CD14-positive monocyte (primary cell): Measurements from ENCODE around the gene ORAI2. TPM values are rescaled to one million over a fixed set of nuclear protein-coding genes. Genes with fewer than 3 reads are reported as not detected.
"Not testable (repeated sequence)": the region's sequence is repeated elsewhere in the genome, so short reads cannot be mapped to it uniquely, and the experiment has no call there.

Source experiments
- DNase-seq, 3 donors: peaks; one replicate each; pipeline ENCODE4 v3.0.0-alpha.2; 2011 to 2022
- H2AFZ ChIP-seq: 2 replicates; pipeline ENCODE4 v1.6.0; 2012; ENCODE audit warnings: mild to moderate bottlenecking, low read depth, low read length, inconsistent platforms; ENCODE audit not compliant: insufficient read depth, poor library complexity, severe bottlenecking
- H3K27ac ChIP-seq, 2 donors: 1 replicate in 1 of 2; 2 replicates in 1 of 2; pipeline ENCODE4 v1.5.1; 2012 to 2013; ENCODE audit warnings: low read length in 2 of 2, control low read depth in 1 of 2, inconsistent platforms in 1 of 2, low read depth in 1 of 2, mild to moderate bottlenecking in 1 of 2
- H3K27me3 ChIP-seq, 2 donors: one replicate each; pipeline versions ENCODE4 v1.6.0 to v1.6.1; 2011 to 2013; ENCODE audit warnings: low read length in 2 of 2; ENCODE audit not compliant: control insufficient read depth in 2 of 2, insufficient read depth in 2 of 2
- H3K36me3 ChIP-seq, 2 donors: replicated peaks in 1 of 2; 1 replicate in 1 of 2; 2 replicates in 1 of 2; pipeline versions ENCODE4 v1.5.1 to v1.6.1; 2012 to 2013; ENCODE audit warnings: low read length in 2 of 2, control low read depth in 1 of 2, inconsistent platforms in 1 of 2, mild to moderate bottlenecking in 1 of 2; ENCODE audit not compliant: insufficient read depth in 2 of 2, control insufficient read depth in 1 of 2
- H3K4me1 ChIP-seq, 2 donors: 1 replicate in 1 of 2; 2 replicates in 1 of 2; pipeline versions ENCODE4 v1.5.1 to v1.6.1; 2012 to 2013; ENCODE audit warnings: low read length in 2 of 2, control low read depth in 1 of 2, inconsistent platforms in 1 of 2, mild to moderate bottlenecking in 1 of 2, moderate library complexity in 1 of 2; ENCODE audit not compliant: insufficient read depth in 2 of 2, control insufficient read depth in 1 of 2
- H3K4me2 ChIP-seq: replicated peaks from 2 replicates; pipeline ENCODE3; 2012; ENCODE audit warnings: low read length, moderate library complexity, mild to moderate bottlenecking; ENCODE audit not compliant: poor library complexity, severe bottlenecking; ENCODE audit errors: extremely low read depth
- H3K4me3 ChIP-seq, 3 experiments: fragments of 200-600 bp in 1 of 3; sonication (generic) in 1 of 3; replicated peaks in 1 of 3; 1 replicate in 2 of 3; 2 replicates in 1 of 3; pipeline ENCODE4 v1.5.1; 2011 to 2013; ENCODE audit warnings: low read length in 3 of 3, mild to moderate bottlenecking in 3 of 3, control low read depth in 2 of 3, low read depth in 2 of 3, inconsistent platforms in 1 of 3, moderate library complexity in 1 of 3
- H3K79me2 ChIP-seq: 2 replicates; pipeline ENCODE4 v1.6.0; 2012; ENCODE audit warnings: mild to moderate bottlenecking, control low read depth, inconsistent platforms, low read length, moderate library complexity; ENCODE audit not compliant: insufficient read depth
- H3K9ac ChIP-seq: 2 replicates; pipeline ENCODE4 v1.6.0; 2017; ENCODE audit warnings: low read length, mild to moderate bottlenecking; ENCODE audit not compliant: insufficient read depth, poor library complexity, severe bottlenecking
- H3K9me3 ChIP-seq, 2 donors: replicated peaks in 1 of 2; 1 replicate in 1 of 2; 2 replicates in 1 of 2; pipeline versions ENCODE4 v1.5.1 to v1.6.1; 2012 to 2013; ENCODE audit warnings: low read length in 2 of 2, control low read depth in 1 of 2; ENCODE audit not compliant: control insufficient read depth in 1 of 2, insufficient read depth in 1 of 2
- H4K20me1 ChIP-seq: 2 replicates; pipeline ENCODE4 v1.6.0; 2012; ENCODE audit warnings: mild to moderate bottlenecking, low read length, control low read depth, moderate library complexity; ENCODE audit not compliant: insufficient read depth
- H3K27ac Mint-ChIP-seq, 7 donors: one replicate each; pipeline ENCODE4 v1.8.0; 2020; ENCODE audit warnings: mild to moderate bottlenecking in 7 of 7, mixed read lengths in 7 of 7, moderate library complexity in 6 of 7, inconsistent platforms in 2 of 7
- H3K27me3 Mint-ChIP-seq, 3 donors: one replicate each; pipeline ENCODE4 v1.8.0; 2021 to 2022; ENCODE audit warnings: low read depth in 3 of 3, mild to moderate bottlenecking in 3 of 3, mixed read lengths in 3 of 3, moderate library complexity in 3 of 3, inconsistent platforms in 1 of 3
- H3K36me3 Mint-ChIP-seq, 2 donors: one replicate each; pipeline ENCODE4 v1.8.0; 2020; ENCODE audit warnings: mixed read lengths in 2 of 2, inconsistent platforms in 1 of 2, mild to moderate bottlenecking in 1 of 2
- H3K4me1 Mint-ChIP-seq: one replicate; pipeline ENCODE4 v1.8.0; 2020; ENCODE audit warnings: mild to moderate bottlenecking, mixed read lengths
- H3K4me3 Mint-ChIP-seq, 2 donors: one replicate each; pipeline ENCODE4 v1.8.0; 2020; ENCODE audit warnings: mild to moderate bottlenecking in 2 of 2, mixed read lengths in 2 of 2, moderate library complexity in 1 of 2
- H3K9me3 Mint-ChIP-seq, 7 donors: one replicate each; pipeline ENCODE4 v1.8.0; 2020 to 2022; ENCODE audit warnings: mixed read lengths in 7 of 7, mild to moderate bottlenecking in 6 of 7, moderate library complexity in 6 of 7, inconsistent platforms in 2 of 7
- WGBS: methylation state at CpG from one replicate; pipeline ENCODE4 v1.1.5; 2013; ENCODE audit warnings: missing lambda C conversion rate; ENCODE audit not compliant: insufficient coverage; 5-methylcytosine and 5-hydroxymethylcytosine counted together
- intact Hi-C, 2 donors: fragments of 100-400 bp; cut with micrococcal nuclease; formaldehyde crosslinking; loops; one replicate each; pipeline versions ENCODE4 v1.15.0 to v1.15.1; 2023
- polyA plus RNA-seq, 3 donors: library from polyadenylated mRNA; depleted of rRNA in 1 of 3; unstranded in 2 of 3; stranded (reverse) in 1 of 3; fragments of 300-500 nt in 2 of 3; fragments of >200 nt in 1 of 3; fragmentation: Illumina TruSeq in 2 of 3; gene quantifications; 1 replicate in 2 of 3; 2 replicates in 1 of 3; pipeline ENCODE4 v1.2.3, GENCODE V29; 2012 to 2021

The ORAI2 gene
- polyA plus RNA-seq, 3 donors, result 27.5 to 50.0 (median 38.2) TPM

DNA sequence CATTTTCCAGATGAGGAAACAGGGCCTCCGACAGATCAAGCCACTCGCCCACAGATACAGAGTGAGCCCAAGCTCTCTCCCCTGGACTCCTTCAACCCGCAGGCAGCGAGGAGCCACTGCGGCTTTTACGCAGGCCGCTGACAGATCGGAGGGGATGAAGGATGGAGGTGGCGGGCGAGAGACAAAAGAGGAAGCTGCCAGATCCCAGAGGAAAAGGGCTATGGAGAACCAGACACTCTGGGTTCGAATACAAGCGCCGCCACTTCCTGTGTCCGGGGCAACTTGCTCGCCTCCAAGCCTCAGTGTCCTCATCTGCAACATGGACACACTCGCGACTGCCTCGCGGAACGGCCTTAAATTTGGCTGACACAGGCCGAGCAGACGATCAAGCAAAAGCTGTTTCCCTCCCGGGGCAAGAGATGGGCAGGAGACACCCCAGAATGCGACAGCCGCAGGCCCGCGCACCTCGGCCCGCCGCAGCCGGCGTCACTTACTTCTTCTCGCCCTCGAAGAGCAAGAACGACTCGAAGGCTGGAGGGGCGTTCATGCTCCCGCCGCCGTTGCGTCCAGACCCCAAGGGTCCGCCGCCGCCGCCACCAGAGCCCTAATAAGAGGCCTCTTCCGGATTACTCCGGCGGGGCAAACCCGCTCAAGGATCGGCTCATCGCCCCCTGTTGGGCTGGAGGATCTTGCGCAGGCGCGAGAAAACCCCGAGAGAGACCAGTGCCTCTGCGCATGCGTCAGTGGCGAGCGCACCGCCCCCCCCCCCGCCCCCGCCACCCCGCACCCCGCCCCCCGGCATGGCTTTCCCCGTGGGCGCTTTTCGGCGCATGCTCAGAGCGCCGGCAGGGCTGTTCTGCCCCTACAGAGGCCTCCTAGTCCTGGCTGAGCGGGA, 45.2 kb downstream of the ORAI2 start, which contains the start of gene POLR2J:
Gene POLR2J, minus strand, starts transcription at position 609 of the 895 bp plus-strand sequence. Its CDS starts 62 bp downstream, at position 547.
- H3K4me3 ChIP-seq, result peak within 1 kb of the TSS; percentile 41 to 46 (median 44)
- H3K36me3 ChIP-seq, H3K36me3 Mint-ChIP-seq, H4K20me1 ChIP-seq, H3K9me3 Mint-ChIP-seq, H3K27me3 Mint-ChIP-seq, H3K9me3 ChIP-seq, H3K79me2 ChIP-seq, intact Hi-C loops, H3K27me3 ChIP-seq, H3K4me1 ChIP-seq, H3K4me1 Mint-ChIP-seq, H3K4me2 ChIP-seq, H3K27ac ChIP-seq: not testable (repeated sequence)
- H3K9ac ChIP-seq, result peak within 1 kb of the TSS; percentile 51
- peak within 1 kb of the TSS; percentile 92 to 93 for H3K4me3 Mint-ChIP-seq
- 0% methylated on average over 23 of the region's 72 CpGs for WGBS
- peak within 1 kb of the TSS; percentile 82 to 96 (median 88) for H3K27ac Mint-ChIP-seq
- DNase-seq, result peak; percentile 29 to 69 (median 64)
- H2AFZ ChIP-seq, result peak within 1 kb of the TSS; percentile 56

DNA sequence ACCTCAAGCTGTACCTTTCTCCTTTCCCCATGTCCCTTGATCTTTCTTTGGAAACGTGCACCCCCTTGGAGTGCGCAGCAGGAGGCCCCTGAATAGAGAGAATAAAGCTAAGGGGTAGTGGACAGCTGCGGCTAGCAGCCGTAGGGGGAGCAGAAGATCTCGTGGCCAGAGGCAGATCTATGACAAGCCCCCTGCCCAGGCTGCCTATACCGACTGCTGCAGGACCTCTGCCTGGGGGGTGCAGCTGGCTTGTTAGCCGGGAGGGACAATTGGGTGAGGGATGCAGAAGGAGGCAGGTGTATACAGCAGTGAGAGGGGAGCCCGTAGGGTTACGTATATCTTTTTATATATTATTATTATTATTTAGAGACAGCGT, 45.8 kb downstream of the ORAI2 start:
- H3K4me1 Mint-ChIP-seq, H3K36me3 ChIP-seq, DNase-seq, H3K9ac ChIP-seq, H3K4me3 Mint-ChIP-seq, H3K9me3 ChIP-seq, H3K9me3 Mint-ChIP-seq, H3K27ac Mint-ChIP-seq, H3K4me2 ChIP-seq, H3K27me3 ChIP-seq, H3K27ac ChIP-seq, H2AFZ ChIP-seq, H3K4me3 ChIP-seq, H4K20me1 ChIP-seq, H3K79me2 ChIP-seq, intact Hi-C loops, H3K36me3 Mint-ChIP-seq, H3K4me1 ChIP-seq, H3K27me3 Mint-ChIP-seq: not testable (repeated sequence)
- no CpG with 5 or more reads among the region's 10 CpGs for WGBS
